ENCODE results near the gene ANKS3.
A peak's percentile ranks its signal among the peaks of the same experiment; 100 is the strongest.

Gene ANKS3

DNA sequence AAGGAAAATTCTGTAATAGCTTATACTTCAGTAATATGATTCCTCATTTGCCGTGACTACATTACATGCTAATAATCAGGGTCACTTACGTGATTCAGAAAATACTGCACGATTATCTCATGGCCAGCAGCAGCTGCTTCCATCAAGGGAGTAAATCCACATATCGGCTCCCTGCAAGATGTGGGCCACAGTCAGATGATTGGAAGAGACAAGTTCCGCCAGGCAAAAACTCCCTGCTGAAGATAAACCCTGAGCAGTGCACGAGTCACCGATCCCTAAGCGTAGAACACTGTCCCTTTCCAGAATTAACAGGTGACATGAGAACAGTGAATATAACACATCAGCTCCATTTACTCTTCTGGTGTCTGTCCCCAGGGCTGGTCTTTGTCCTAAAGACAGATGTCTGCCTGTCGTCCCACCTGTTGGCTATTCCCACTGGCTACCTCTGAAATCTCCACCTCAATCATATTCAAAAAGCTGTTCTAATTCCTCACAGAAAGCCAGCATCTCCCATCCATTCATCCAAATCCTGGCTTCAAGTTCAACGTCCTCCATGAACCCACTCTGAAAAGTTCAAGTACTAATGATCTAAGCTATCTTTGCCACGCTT, 9.3 kb downstream of the ANKS3 start:
- no peak for DNase-seq (ENCODE audit: low spot score)

GRCh38 chr16:4723071-4723767, 10.9 kb downstream of the ANKS3 start:
- DNase-seq (ENCODE audit: low spot score) = no peak

DNA sequence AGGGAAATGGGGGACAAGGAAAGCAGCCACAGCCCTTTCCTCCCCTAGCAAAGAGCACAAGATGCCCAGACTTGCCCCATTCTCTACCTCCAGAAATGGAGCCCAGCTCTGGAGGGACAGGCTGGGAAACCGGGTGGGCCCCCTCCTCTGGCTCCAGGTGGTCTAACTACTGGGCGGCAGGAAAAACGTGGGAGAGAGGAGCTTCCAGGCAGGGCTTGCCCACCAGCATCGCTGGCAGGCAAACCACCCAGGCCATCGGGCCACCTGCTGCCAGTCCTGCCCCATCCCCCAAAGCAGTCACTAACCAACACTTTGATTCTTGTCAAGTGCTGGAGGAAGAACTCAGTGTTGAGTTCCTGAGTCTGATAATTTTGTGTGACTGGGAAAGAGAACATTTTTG, 15.6 kb downstream of the ANKS3 start:
- DNase-seq (ENCODE audit: low spot score) = no peak

- DNase-seq (ENCODE audit: low spot score) = no peak
These were observed 19.1 kb downstream of the ANKS3 start for GRCh38 chr16:4714996-4715395.

GRCh38 chr16:4713663-4714501, 20.2 kb downstream of the ANKS3 start:
- DNase-seq (ENCODE audit: low spot score) = no peak

DNA sequence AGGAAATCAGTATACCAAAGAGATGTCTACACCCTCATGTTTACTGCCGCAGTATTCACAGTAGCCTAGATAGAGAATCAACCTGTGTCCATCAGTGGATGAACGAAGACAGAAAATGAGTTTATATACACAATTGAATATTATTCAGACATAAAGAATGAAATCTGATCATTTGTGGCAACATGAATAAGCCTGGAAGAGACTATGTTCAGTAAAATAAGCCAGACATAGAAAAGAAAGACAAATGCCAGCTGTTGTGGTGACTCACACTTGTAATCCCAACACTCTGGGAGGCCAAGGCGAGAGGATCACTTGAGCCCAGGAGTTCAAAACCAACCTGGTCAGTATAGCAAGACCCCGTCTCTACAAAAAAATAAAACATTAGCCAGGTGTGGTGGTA, 24.6 kb downstream of the ANKS3 start:
- DNase-seq (ENCODE audit: low spot score) = no peak

DNA sequence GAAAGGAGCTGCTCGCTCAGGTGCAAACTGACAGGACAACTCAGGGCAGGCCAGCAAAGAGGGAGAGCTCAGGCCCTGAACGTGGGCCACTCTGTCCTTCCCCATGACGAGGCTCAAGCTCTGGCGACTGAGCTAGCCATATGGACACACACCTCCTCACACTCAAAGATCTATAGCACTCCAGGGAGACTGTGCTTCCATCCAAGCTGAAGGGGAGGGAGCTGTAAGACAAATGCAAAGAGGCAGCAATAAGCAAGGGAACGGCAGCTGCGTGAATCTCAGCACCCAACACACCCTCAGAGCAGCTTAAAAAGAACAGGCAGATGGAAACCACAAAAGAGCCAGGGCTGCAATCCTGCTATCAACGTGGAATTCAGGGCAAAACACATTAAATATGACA, 27.2 kb downstream of the ANKS3 start:
- DNase-seq (ENCODE audit: low spot score) = no peak

GRCh38 chr16:4704913-4705312, 29.2 kb downstream of the ANKS3 start:
- DNase-seq (ENCODE audit: low spot score) = no peak

- no peak for DNase-seq (ENCODE audit: low spot score)
These were observed 29.6 kb downstream of the ANKS3 start for GRCh38 chr16:4704491-4704890.

DNA sequence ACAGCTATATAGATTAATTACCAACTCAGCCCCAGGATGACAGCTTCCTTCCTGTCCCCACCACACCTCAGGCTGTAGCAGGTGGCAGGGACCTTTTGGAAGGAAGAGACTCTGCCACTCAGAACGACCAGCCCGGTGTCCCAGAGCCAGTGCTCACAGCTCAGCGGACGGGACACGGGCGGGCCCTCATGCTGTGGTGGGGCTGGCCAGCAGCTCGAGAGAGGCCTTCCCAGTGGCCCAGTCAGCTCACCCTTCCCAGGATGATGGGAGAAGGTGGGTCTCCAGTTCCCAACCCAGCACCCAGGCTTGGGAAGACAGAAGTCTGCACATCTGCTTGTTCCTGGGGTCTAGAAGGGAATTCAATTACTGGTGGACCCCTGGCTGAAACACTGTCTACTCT, 30.2 kb downstream of the ANKS3 start:
- no peak for DNase-seq (ENCODE audit: low spot score)

DNA sequence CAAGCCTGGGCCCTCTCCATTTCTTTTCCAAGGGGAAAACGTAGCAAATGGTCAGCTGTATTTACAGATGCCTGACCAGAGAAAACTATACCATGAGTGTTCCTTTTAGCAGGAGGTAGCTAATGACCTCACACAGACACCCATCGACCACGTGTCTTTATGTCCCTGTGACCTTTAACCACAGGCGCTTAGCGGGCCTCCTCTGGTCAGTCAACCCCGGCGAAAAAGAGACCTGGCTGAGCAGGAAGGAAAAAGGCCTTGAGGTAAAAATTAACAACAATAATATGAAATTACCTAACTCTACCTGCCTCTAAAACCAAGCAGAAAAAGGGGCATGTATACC, 31.6 kb downstream of the ANKS3 start:
- DNase-seq (ENCODE audit: low spot score) = no peak

GRCh38 chr16:4701791-4702465, 32.1 kb downstream of the ANKS3 start:
- DNase-seq (ENCODE audit: low spot score) = no peak

GRCh38 chr16:4700997-4701743, 32.9 kb downstream of the ANKS3 start:
- DNase-seq (ENCODE audit: low spot score) = no peak

- DNase-seq (ENCODE audit: low spot score) = no peak
These were observed 33.6 kb downstream of the ANKS3 start for GRCh38 chr16:4700380-4700996.

- DNase-seq (ENCODE audit: low spot score) = no peak
These were observed 35.0 kb downstream of the ANKS3 start for GRCh38 chr16:4699046-4699556.

DNA sequence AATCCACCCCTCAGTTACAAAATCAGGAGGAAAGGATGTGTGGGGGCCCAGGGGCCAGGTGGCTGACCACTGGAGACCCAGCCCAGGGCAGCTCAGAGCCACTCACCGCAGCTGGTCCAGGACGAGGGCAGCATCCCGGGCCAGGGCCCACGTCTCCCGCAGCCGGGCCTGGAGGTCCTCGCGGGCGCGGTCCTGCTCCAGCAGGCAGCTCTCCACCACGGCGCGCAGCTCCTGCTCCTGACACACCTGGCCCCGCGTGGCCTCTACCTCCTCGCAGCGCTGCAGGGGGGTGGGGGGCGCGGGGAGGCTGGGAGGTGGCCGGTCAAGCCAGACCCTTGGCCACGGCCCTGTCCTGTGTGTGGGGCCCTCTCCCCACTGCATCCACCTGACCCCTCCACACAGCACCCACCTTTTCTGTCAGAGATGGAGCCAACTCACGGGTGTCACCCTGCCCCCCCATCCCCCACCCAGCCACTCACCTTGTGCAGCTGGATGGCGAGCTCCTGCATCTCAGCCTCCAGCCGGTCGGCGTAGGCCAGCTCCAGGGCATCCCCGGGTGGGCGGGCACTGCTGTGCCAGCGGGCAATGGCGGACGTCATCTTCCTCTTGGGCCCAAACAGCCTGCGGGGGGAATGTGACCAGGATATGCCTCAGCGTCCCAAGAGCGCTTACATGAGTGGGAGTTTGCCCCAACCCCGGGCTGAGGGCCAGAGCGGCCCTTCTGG, 35.6 kb downstream of the ANKS3 start:
- DNase-seq (ENCODE audit: low spot score) = no peak

GRCh38 chr16:4697848-4698291, 36.2 kb downstream of the ANKS3 start:
- DNase-seq (ENCODE audit: low spot score) = no peak

DNA sequence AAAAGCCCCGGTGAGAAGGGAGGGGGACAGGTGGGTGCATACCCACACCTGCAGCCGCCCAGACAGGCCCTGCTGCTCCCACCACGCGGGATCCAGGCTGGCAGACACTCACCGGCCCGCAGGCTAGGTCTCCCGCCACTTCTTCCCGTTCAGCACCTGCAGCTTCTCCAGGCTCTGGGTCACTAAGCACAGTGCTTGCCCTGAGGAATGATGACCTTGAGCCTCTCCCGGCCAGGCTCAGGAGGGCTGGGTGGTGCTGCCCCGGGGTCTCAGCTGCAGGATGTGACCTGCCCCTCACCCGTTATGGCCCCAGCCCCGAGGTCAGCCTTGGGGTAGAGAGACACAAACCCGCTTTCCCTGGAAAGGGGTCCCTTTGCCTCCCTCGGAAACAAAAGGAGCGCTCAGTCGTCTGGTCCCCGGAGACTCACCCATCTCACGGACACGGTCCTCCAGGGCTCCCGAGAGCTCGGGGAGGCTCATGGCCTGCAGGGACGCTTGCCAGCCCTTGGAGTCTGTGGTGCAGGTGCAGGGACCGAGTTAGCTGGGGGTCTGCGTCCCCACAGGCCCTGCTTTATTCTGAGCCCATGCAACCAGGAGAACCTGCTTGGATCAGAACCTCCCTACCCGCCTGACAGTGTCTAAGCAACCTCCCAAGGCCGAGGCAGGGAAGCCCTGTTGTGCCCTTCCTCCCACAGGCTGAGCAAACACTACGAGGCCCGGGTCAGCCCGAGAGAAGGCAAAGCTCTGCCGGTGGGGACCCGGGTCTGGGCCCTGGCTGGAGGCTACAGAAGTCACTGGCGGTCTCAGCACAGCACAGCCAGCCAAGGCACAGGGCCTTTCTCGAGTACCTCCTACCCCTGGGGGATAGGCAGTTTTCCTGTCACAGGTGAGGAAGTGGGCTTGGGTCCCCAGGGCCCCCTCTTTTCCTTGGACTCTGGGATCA, 36.9 kb downstream of the ANKS3 start:
- no peak for DNase-seq (ENCODE audit: low spot score)

DNA sequence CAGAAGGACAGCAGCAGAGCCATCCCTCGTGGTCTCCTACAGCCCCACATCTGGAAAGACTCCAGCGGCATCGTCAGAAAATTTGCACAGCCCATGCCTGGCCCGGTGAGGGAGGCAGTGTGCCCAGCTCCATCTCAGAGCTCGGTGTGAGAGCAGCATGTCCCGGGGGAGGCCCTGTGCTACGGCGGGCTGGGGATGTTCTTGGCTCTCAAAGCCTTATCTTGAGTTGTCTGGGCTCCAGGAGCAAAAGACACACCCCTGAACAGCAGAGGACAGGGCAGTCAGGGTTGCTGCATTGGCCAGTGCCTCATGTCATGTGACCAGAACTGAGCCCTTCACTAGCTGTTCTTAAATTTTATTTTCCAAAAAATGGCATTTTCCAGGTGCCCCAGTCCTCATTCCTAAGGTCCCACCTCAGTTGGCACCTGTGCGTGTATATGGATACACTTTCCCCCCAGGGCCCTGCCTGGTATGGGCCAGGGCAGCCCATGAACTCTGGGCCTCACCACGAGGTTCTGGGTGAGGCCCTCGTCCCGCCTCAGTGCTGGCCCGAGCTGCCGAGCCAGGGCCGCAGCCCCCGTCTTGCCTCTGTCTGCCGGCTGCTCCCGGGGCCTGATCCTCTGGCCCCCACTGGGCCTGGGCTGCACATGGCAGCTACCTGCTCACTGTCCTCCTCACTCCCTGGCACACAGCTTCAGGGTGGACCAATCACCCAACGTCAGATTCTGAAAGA, 37.7 kb downstream of the ANKS3 start:
- DNase-seq (ENCODE audit: low spot score) = peak; percentile 24
